IMR-90 (cell line): Measurements from ENCODE around the gene TPX2. TPM values are rescaled to one million over a fixed set of nuclear protein-coding genes. Genes with fewer than 3 reads are reported as not detected.
A peak's percentile ranks its signal among the peaks of the same experiment; 100 is the strongest.

Experiments
- ATAC-seq: fragments of 200-7000 bp; cut with Tn5 transposase; 2 replicates; pipeline ENCODE4 v1.9.1; 2020; ENCODE audit warnings: low read depth, mild to moderate bottlenecking, moderate library complexity
- BruUV-seq: library from RNA; stranded (reverse); fragments of 400-500 nt; replicated peaks from 2 replicates; lab custom pipeline; 2021; lab: Mats Ljungman, UMichigan
- CTCF ChIA-PET: fragments of 300-600 bp; formaldehyde crosslinking; extraction: SDS; loops from one replicate; lab custom pipeline; 2021; ENCODE audit warnings: antibody characterized with exemption; lab: Yijun Ruan, JAX
- POLR2A ChIA-PET: fragments of 300-600 bp; sonication (Branson Sonifier 250); formaldehyde crosslinking; loops from one replicate; lab custom pipeline; 2022; ENCODE audit warnings: antibody characterized with exemption; ENCODE audit not compliant: unreplicated experiment; lab: Charles Lee
- DNase-seq: peaks from one replicate; pipeline ENCODE4 v3.0.0; 2013
- H2AFZ ChIP-seq: replicated peaks from 2 replicates; pipeline ENCODE3; 2013; ENCODE audit warnings: low read length, mild to moderate bottlenecking; ENCODE audit not compliant: poor library complexity
- H2AK5ac ChIP-seq: 2 replicates; pipeline ENCODE4 v1.6.1; 2013; ENCODE audit warnings: low read depth, low read length, inconsistent platforms
- H2AK9ac ChIP-seq: replicated peaks from 2 replicates; pipeline ENCODE3; 2013; ENCODE audit warnings: mild to moderate bottlenecking, low read depth, low read length, moderate library complexity; ENCODE audit not compliant: poor library complexity
- H2BK120ac ChIP-seq: 2 replicates; pipeline ENCODE4 v1.6.1; 2013; ENCODE audit warnings: low read depth, low read length, inconsistent platforms
- H2BK15ac ChIP-seq: 3 replicates; pipeline ENCODE4 v1.6.1; 2013; ENCODE audit warnings: low read depth, low read length, inconsistent platforms
- H2BK20ac ChIP-seq: 2 replicates; pipeline ENCODE4 v1.6.1; 2013; ENCODE audit warnings: low read depth, mild to moderate bottlenecking, inconsistent platforms, low read length, moderate library complexity
- H2BK5ac ChIP-seq: 2 replicates; pipeline ENCODE4 v1.6.1; 2013; ENCODE audit warnings: mild to moderate bottlenecking, low read depth, low read length, inconsistent platforms; ENCODE audit not compliant: poor library complexity, severe bottlenecking
- H3K14ac ChIP-seq: replicated peaks from 2 replicates; pipeline ENCODE4 v1.6.1; 2013; ENCODE audit warnings: low read depth, low read length, inconsistent platforms
- H3K18ac ChIP-seq: 2 replicates; pipeline ENCODE4 v1.6.1; 2013; ENCODE audit warnings: low read depth, low read length, control low read depth
- H3K23ac ChIP-seq: 2 replicates; pipeline ENCODE4 v1.6.1; 2013; ENCODE audit warnings: low read depth, low read length, inconsistent platforms
- H3K27ac ChIP-seq: 2 replicates; pipeline ENCODE4 v1.5.1; 2013; ENCODE audit warnings: mild to moderate bottlenecking, control low read depth, low read length; ENCODE audit not compliant: insufficient read depth
- H3K27me3 ChIP-seq: 2 replicates; pipeline ENCODE4 v1.6.1; 2013; ENCODE audit warnings: low read length; ENCODE audit not compliant: control insufficient read depth, insufficient read depth
- H3K36me3 ChIP-seq: 2 replicates; pipeline ENCODE4 v1.6.1; 2013; ENCODE audit warnings: low read length, mixed read lengths; ENCODE audit not compliant: control insufficient read depth, insufficient read depth
- H3K4ac ChIP-seq: 2 replicates; pipeline ENCODE4 v1.6.1; 2013; ENCODE audit warnings: low read depth, low read length, inconsistent platforms
- H3K4me1 ChIP-seq: 2 replicates; pipeline ENCODE4 v1.6.1; 2013; ENCODE audit warnings: low read length, mixed read lengths; ENCODE audit not compliant: control insufficient read depth, insufficient read depth
- H3K4me2 ChIP-seq: 2 replicates; pipeline ENCODE4 v1.6.1; 2013; ENCODE audit warnings: low read depth, mild to moderate bottlenecking, control low read depth, low read length, moderate library complexity
- H3K4me3 ChIP-seq: 2 replicates; pipeline ENCODE4 v1.5.1; 2013; ENCODE audit warnings: low read depth, mild to moderate bottlenecking, control low read depth, low read length, moderate library complexity; ENCODE audit not compliant: insufficient read depth
- H3K56ac ChIP-seq: 2 replicates; pipeline ENCODE4 v1.6.1; 2013; ENCODE audit warnings: low read length, inconsistent platforms; ENCODE audit not compliant: insufficient read depth; ENCODE audit errors: extremely low read depth
- H3K79me1 ChIP-seq, 2 experiments: 2 replicates each; pipeline ENCODE4 v1.6.1; 2013; ENCODE audit warnings: low read length in 2 of 2, inconsistent platforms in 1 of 2, low read depth in 1 of 2
- H3K9ac ChIP-seq: 2 replicates; pipeline ENCODE4 v1.6.1; 2013; ENCODE audit warnings: low read depth, low read length, control low read depth
- H3K9me1 ChIP-seq: 2 replicates; pipeline ENCODE4 v1.6.1; 2013; ENCODE audit warnings: low read length, inconsistent platforms; ENCODE audit not compliant: insufficient read depth
- H3K9me3 ChIP-seq: 2 replicates; pipeline ENCODE4 v1.6.1; 2013; ENCODE audit warnings: low read length; ENCODE audit not compliant: control insufficient read depth, insufficient read depth
- H4K20me1 ChIP-seq: 2 replicates; pipeline ENCODE4 v1.6.1; 2013; ENCODE audit warnings: low read length, inconsistent platforms; ENCODE audit not compliant: insufficient read depth
- H4K5ac ChIP-seq: 2 replicates; pipeline ENCODE4 v1.6.1; 2013; ENCODE audit warnings: mild to moderate bottlenecking, low read depth, low read length, control low read depth
- H4K8ac ChIP-seq, 2 experiments: 2 replicates each; pipeline ENCODE4 v1.6.1; 2013; ENCODE audit warnings: low read depth in 2 of 2, low read length in 2 of 2, control low read depth in 1 of 2, inconsistent platforms in 1 of 2
- H4K91ac ChIP-seq: 2 replicates; pipeline ENCODE4 v1.6.1; 2013; ENCODE audit warnings: low read depth, low read length, inconsistent platforms; ENCODE audit not compliant: insufficient read depth
- BHLHE40 ChIP-seq: fragments of 150-350 bp; IDR thresholded peaks from 2 replicates; pipeline ENCODE4 v1.6.1; 2016; ENCODE audit warnings: mild to moderate bottlenecking, low read depth, low read length
- CEBPB ChIP-seq: IDR thresholded peaks from 2 replicates; pipeline ENCODE4 v1.6.1; 2012; ENCODE audit warnings: low read depth, low read length, improper control_type of control experiment
- CHD1 ChIP-seq: IDR thresholded peaks from 2 replicates; pipeline ENCODE4 v1.6.1; 2012; ENCODE audit warnings: low read depth, low read length, improper control_type of control experiment
- CTCF ChIP-seq: conservative IDR thresholded peaks from 2 replicates; pipeline ENCODE4 v1.5.1; 2012; ENCODE audit warnings: mild to moderate bottlenecking, low read depth, low read length, improper control_type of control experiment
- FOS ChIP-seq: fragments of 150-350 bp; IDR thresholded peaks from 2 replicates; pipeline ENCODE4 v1.6.1; 2016; ENCODE audit warnings: low read depth, low read length
- MAFK ChIP-seq: IDR thresholded peaks from 2 replicates; pipeline ENCODE4 v1.6.1; 2012; ENCODE audit warnings: low read depth, low read length, improper control_type of control experiment
- MAZ ChIP-seq: IDR thresholded peaks from 2 replicates; pipeline ENCODE4 v1.6.1; 2012; ENCODE audit warnings: low read depth, mild to moderate bottlenecking, low read length, improper control_type of control experiment, moderate library complexity, borderline replicate concordance
- MXI1 ChIP-seq: IDR thresholded peaks from 2 replicates; pipeline ENCODE4 v1.6.1; 2012; ENCODE audit warnings: low read depth, mild to moderate bottlenecking, low read length, moderate library complexity, borderline replicate concordance
- NFE2L2 ChIP-seq: fragments of 150-350 bp; IDR thresholded peaks from 2 replicates; pipeline ENCODE4 v1.6.1; 2016; ENCODE audit warnings: low read depth, mild to moderate bottlenecking, low read length
- POLR2A ChIP-seq: IDR thresholded peaks from 2 replicates; pipeline ENCODE4 v1.6.1; 2012; ENCODE audit warnings: mild to moderate bottlenecking, low read depth, low read length
- RAD21 ChIP-seq: IDR thresholded peaks from 2 replicates; pipeline ENCODE4 v1.6.1; 2012; ENCODE audit warnings: low read length, improper control_type of control experiment
- RCOR1 ChIP-seq: IDR thresholded peaks from 2 replicates; pipeline ENCODE4 v1.6.1; 2012; ENCODE audit warnings: mild to moderate bottlenecking, low read length, improper control_type of control experiment; ENCODE audit not compliant: insufficient replicate concordance
- RFX5 ChIP-seq: IDR thresholded peaks from 2 replicates; pipeline ENCODE4 v1.8.0; 2012; ENCODE audit warnings: low read depth, mild to moderate bottlenecking, low read length, moderate library complexity
- SMC3 ChIP-seq: fragments of 150-350 bp; IDR thresholded peaks from 2 replicates; pipeline ENCODE4 v1.6.1; 2016; ENCODE audit warnings: low read depth, mild to moderate bottlenecking, antibody characterized with exemption, low read length, moderate library complexity
- WGBS, 2 experiments: methylation state at CpG; one replicate each; pipeline versions ENCODE4 v1.1.5 to v1.1.7; 2013; ENCODE audit warnings: missing lambda C conversion rate in 2 of 2; ENCODE audit not compliant: insufficient read length in 1 of 2; ENCODE audit errors: extremely low coverage in 2 of 2; 5-methylcytosine and 5-hydroxymethylcytosine counted together
- dilution Hi-C: fragments of 300-500 bp; cut with HindIII; formaldehyde crosslinking; loops from one replicate; pipeline ENCODE4 v1.14.3; 2018; ENCODE audit warnings: low sequenced_read_pairs; ENCODE audit not compliant: unreplicated experiment
- in situ Hi-C: fragments of 300-500 bp; cut with MboI; formaldehyde crosslinking; loops from 3 replicates; pipeline ENCODE4 v1.14.3; 2019; ENCODE audit warnings: low sequenced_read_pairs, inconsistent platforms, mixed read lengths
- intact Hi-C: fragments of 100-400 bp; cut with micrococcal nuclease; formaldehyde crosslinking; loops from 2 replicates; pipeline ENCODE4 v1.10.0; 2022
- polyA plus RNA-seq, 3 experiments: library from polyadenylated mRNA; depleted of rRNA; stranded (reverse); fragments of >200 nt; gene quantifications; 2 replicates each; pipeline ENCODE4 v1.2.3, GENCODE V29; 2012; ENCODE audit warnings: low replicate concordance in 1 of 3
- total RNA-seq: library from RNA; depleted of rRNA; stranded (reverse); fragments of >200 nt; gene quantifications from 2 replicates; pipeline ENCODE4 v1.2.3, GENCODE V29; 2012
- TF ChIP-seq, protein P1 (sequence below): fragments of 150-350 bp; IDR thresholded peaks from 2 replicates; pipeline ENCODE4 v1.6.1; 2017; ENCODE audit warnings: mild to moderate bottlenecking, antibody characterized with exemption, low read length, low read depth
- TF ChIP-seq, protein P2 (sequence below): fragments of 150-350 bp; IDR thresholded peaks from 2 replicates; pipeline ENCODE4 v1.6.1; 2016; ENCODE audit warnings: low read depth, mild to moderate bottlenecking, low read length, moderate library complexity, borderline replicate concordance

TPX2 gene
- total and polyA plus RNA-seq, 2 of the 4 experiments (the other 2 are of a cell fraction) = 28.5 to 72.2 TPM

DNA sequence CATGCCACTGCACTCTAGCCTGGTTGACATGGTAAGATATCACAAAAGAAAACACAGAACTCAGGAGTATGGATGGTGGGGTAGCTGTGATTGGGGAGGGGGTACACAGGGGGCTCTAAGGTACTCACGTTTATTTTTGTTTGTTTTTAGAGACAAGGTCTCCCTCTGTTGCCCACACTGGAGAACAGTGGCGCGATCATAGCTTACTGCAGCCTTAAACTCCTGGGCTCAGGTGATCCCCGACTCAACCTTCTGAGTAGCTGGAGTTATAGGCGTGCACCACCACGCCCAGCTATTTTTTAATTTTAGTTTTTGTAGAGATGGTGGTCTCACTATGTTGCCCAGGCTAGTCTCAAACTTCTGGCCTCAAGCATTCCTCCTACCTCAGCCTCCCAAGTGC, 45.7 kb upstream of the TPX2 start:
- ATAC-seq (no peak), DNase-seq (no peak)
- Histone ChIP-seq H3K9me1 (peaks cover 27% of the 10 kb centered on the region), H3K9me3 (no peaks in the 10 kb centered on the region), H3K4ac (peak overlapping the region; percentile 53; the same call in 1 of the 2 replicates), H3K56ac (no peak overlapping the region), H3K4me2 (no peak overlapping the region), H4K5ac (no peak overlapping the region), H3K4me3 (no peak overlapping the region), H3K18ac (no peak overlapping the region), H3K27me3 (no peaks in the 10 kb centered on the region), H3K36me3 (peaks cover 5% of the 10 kb centered on the region), H4K91ac (no peak overlapping the region), H4K20me1 (no peaks in the 10 kb centered on the region; the same call in 1 of the 2 replicates), H2AK9ac (no peak overlapping the region), H2BK120ac (no peak overlapping the region), H4K8ac (no peak overlapping the region), H2BK5ac (no peak overlapping the region), H3K23ac (no peak overlapping the region), H2AFZ (no peak overlapping the region), H2BK15ac (no peak overlapping the region), H2AK5ac (peak overlapping the region; percentile 87; the same call in 1 of the 2 replicates), H3K9ac (no peak overlapping the region), H3K4me1 (peaks cover 18% of the 10 kb centered on the region), H3K14ac (no peak overlapping the region), H3K27ac (no peak overlapping the region), H3K79me1 (peaks cover 47 to 78% of the 10 kb centered on the region in 2 experiments), H2BK20ac (no peak overlapping the region)
- no CpG with 5 or more reads among the region's 6 CpGs for WGBS, 2 experiments
- TF ChIP-seq MAFK (no peak), POLR2A (no peak), RCOR1 (no peak), BHLHE40 (no peak), FOS (no peak), CHD1 (no peak), CEBPB (no peak), RAD21 (no peak), MXI1 (no peak), SMC3 (no peak), NFE2L2 (no peak), MAZ (no peak), CTCF (no peak), RFX5 (no peak)
- TF ChIP-seq, protein P1, sequence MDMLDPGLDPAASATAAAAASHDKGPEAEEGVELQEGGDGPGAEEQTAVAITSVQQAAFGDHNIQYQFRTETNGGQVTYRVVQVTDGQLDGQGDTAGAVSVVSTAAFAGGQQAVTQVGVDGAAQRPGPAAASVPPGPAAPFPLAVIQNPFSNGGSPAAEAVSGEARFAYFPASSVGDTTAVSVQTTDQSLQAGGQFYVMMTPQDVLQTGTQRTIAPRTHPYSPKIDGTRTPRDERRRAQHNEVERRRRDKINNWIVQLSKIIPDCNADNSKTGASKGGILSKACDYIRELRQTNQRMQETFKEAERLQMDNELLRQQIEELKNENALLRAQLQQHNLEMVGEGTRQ = no peak
- TF ChIP-seq, protein P2, sequence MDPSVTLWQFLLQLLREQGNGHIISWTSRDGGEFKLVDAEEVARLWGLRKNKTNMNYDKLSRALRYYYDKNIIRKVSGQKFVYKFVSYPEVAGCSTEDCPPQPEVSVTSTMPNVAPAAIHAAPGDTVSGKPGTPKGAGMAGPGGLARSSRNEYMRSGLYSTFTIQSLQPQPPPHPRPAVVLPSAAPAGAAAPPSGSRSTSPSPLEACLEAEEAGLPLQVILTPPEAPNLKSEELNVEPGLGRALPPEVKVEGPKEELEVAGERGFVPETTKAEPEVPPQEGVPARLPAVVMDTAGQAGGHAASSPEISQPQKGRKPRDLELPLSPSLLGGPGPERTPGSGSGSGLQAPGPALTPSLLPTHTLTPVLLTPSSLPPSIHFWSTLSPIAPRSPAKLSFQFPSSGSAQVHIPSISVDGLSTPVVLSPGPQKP = no peak
- intact Hi-C loops = no loop called here
- dilution Hi-C loops = no loop called here
- POLR2A ChIA-PET = no interaction called here
- CTCF ChIA-PET = interaction anchor here (1.0 kb wide), 1 partner anchor 31 kb away, joined by 4 read pairs; no protein-coding TSS in a partner anchor
- BruUV-seq = no TSS peak
- in situ Hi-C loops = no loop called here
